ENCODE measurements around the gene PLIN4.
"Not testable (repeated sequence)": the region's sequence is repeated elsewhere in the genome, so short reads cannot be mapped to it uniquely, and the experiment has no call there.

The PLIN4 gene

GRCh38 chr19:4518345-4519171 lies at the start of gene PLIN4:
Gene PLIN4 (minus strand): TSS chr19:4518486. CDS start chr19:4518272, 214 bp downstream.
- DNase-seq: no peak

DNA sequence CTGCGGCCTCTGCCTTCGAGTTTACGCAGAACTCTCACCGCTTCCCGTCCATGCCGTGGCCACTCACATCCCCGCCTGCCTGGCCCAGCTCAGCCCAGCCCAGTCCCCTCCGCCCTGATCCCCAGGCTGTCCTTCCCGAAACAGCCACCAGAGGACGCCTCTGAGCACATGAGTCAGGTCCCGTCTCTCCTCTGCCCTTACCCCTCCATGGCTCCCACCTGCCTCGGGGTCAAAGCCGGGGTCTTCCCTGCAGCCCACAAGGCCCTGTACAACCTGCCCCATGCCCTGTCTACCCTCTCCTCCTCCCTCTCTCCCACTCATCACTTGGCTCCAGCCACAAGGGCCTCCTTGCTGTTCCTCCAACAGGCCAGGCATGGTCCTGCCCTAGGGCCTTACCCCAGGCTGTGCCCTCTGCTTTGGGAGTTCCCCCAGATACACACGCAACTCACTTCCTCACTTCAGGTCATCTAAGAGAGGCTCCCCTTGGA lies 49.3 kb upstream of the PLIN4 start:
- DNase-seq: peak; percentile 42 to 54

GRCh38 chr19:4566402-4567051 lies 48.2 kb upstream of the PLIN4 start:
- no peak for DNase-seq

DNA sequence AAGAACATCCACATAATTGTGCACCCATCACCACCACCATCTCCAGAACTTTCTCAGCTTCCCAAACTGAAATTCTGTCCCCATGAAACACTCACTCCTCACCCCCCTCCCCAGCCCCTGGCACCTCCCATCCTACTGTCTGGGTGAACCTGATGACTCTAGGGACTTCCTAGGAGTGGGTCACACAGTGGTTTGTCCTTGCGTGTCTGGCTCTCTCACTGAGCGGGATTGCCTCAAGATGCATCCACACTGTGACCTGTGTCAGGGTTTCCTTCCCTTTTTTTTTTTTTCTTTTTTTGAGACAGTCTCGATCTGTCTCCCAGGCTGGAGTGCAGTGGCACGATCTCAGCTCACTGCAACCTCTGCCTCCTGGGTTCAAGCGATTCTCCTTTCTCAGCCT lies 45.3 kb upstream of the PLIN4 start:
- DNase-seq: not testable (repeated sequence)

GRCh38 chr19:4562085-4562484 lies 43.8 kb upstream of the PLIN4 start:
- DNase-seq: not testable (repeated sequence)

- no peak for DNase-seq
Measured at GRCh38 chr19:4559569-4559968, 41.3 kb upstream of the PLIN4 start, which contains the start of gene SEMA6B. Gene SEMA6B (minus strand): TSS chr19:4559684. CDS start chr19:4558457, 1,227 bp downstream.

GRCh38 chr19:4557971-4558941 lies 40.0 kb upstream of the PLIN4 start:
- peak in 1 of 2 experiments; percentile 47 for DNase-seq

DNA sequence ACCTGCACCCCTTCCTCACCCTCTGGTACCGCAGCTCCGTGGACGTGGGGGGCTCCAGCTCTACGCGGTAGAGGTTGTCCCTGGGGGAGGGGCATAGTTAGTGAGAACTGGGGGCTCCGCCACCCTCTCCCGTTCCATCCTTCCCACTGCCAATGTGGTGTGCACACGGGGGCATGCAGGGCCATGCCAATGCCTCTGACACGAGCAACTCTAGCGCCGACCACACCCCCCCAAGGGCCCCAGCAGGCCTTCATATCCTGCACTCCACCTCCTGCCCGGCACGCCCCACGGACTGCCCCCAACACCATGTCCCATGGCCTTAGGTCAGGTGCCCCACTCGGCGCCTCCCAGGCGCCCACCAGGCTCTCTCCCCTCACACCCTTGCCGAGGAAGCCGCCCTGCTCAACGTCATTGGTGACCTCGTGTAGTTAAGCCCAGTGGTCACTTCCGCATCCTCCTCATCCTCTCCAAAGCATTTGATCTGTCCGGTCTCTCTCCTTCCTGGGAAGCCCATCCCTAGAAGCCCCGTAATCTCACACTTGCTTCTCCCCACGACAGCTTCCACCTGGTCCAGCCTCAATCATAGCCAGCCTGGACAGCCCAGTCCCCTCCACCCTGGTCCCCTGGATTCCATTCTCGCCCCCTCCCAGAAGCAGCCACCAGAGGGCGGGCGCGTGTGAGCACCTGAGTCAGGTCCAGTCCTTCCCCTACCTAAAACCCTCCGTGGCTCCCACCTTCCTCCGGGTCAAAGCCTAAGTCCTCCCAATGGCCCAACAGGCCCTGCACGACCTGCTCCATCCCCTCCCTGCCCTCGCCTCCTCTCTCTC lies 39.1 kb upstream of the PLIN4 start:
- no peak for DNase-seq

DNA sequence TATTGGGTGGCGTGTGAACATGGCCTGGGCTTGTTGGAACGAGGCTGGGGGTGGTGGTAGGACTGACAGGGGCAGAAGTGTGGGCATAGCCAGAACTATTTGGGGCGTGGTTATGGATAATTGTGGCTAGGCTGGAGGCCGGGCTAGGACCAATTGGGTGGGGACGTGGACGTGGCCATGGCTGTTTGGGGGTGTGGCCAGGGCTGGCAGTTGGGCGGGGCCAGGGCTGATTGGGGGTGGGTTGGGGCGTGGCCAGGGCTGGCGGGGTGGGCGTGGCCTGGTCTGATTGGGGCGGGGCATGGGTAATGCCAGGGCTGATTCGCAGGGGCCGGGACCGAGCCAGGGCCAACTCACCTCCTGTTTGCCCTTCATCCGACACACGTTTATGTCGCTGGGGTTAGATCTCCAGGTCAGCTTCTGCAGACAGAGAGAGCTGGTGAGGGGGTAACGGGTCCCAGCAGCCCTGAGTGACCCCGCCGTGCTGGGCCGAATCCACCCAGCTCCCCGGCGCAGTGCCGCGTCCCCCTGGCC lies 38.4 kb upstream of the PLIN4 start:
- peak in 1 of 2 experiments; percentile 16 for DNase-seq

- DNase-seq: no peak
Measured at GRCh38 chr19:4555657-4556561, 37.6 kb upstream of the PLIN4 start.

- DNase-seq: no peak
Measured at GRCh38 chr19:4554717-4555116, 36.4 kb upstream of the PLIN4 start.

DNA sequence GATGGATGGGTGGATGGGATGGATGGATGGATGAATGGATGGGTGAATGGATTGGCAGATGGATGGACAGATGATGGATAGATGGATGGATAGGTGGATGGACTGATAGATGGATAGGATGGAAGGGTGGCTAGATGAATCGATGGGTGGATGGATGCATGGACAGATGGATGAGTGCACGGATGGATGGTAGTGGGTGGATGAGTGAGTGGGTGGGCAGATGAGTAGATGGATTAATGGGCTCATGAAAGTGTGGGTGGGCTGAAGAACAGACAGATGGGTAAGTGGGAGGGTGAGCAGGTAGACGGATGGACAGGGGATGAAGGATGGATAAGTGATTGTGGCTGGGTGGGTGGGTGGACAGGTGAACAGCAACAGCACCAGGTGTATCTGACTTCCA lies 35.5 kb upstream of the PLIN4 start:
- no peak for DNase-seq

DNA sequence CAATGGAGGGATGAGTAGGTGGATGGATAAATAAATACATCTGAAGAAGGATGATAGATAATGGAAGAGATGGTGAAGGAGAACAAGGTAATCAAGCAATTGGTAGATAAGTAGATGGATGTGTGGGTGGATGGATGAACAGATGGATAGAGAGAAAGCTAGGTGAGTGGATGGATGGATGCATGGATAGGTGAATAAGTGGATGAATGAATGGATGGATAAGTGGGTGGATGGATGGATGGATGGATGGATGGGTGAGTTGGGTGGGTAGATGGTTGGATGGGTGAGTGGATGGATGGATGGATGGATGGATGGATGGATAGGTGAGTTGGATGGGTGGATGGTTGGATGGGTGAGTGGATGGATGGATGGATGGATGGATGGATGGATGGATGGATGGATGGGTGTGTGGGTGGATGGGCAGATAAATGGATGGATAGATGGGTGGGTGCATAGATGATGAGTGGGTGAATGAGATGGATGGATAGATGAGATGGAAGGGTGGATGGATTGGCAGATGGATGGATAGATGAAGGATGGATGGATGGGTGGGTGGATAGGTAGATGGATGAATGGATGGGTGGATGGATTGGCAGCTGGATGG lies 34.9 kb upstream of the PLIN4 start:
- no peak for DNase-seq

GRCh38 chr19:4552525-4552819 lies 34.2 kb upstream of the PLIN4 start:
- DNase-seq: no peak

DNA sequence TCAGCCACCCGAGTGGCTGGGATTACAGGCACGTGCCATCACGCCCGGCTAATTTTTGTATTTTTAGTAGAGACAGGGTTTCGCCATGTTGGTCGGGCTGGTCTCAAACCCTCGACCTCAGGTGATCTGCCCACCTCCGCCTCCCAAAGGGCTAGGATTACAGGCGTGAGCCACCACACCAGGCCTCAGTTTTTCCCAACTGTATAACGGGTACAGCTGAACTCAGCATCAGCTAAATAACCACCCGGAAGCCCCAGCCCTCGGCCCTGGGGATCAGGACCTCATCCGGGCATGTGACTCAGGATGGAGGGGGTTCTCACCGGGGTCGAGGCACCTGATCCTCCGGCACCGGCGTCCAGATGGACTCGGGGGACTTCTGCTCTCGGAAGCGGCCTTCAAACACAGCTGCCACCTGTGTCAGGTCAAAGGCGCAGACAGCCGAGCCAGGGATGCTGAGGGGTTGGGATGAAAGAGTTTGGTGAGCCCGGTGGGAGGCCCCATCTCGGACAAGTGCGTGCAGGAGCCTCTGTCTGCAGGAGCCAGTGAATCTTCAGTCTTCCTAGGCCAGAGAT lies 32.3 kb upstream of the PLIN4 start:
- DNase-seq: no peak

DNA sequence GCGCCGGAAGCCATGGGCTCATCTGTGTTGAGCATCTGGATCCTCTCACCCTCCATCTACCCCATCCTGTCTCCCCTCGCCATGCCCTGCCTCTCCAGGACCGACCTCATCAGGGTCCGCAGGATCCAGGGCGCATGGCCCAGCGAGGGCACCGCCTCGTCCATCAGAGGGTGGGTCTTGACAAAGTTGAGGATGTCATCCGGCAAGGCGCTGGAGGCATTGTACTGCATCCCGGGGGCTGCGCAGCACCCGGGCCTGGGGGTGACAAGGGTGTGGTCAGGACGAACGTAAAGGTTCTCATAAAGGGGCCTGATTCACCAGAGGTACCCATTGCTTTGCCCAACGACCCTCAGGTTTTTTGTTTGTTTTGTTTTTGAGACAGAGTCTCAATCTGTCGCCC lies 31.7 kb upstream of the PLIN4 start:
- DNase-seq: no peak

DNA sequence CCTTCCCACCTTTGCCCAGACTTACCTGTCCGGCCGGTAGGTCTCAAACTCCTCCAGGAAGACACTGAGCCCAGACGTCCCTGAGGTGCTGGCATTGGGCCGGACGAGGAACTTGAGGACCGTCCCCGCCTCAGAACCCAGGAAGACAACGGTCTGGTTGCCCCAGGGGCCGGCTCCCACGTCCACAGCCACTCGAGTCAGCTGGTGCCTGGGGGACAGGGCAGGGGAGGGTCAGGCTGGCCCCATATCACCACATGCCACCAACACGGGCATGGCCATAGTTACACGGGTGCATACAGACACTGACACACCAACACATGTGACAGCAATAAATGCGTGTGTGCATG lies 29.9 kb upstream of the PLIN4 start:
- no peak for DNase-seq

GRCh38 chr19:4547303-4548237 lies 29.3 kb upstream of the PLIN4 start:
- DNase-seq: peak; percentile 11 to 19

Measured in stimulated activated CD4-positive, alpha-beta T cell treated with anti-CD3 and anti-CD28 coated beads, Interleukin-4, amount 100 ng/mL, for 4 hours (primary cell).